Thymus (tissue), 11 donors: ENCODE measurements around the gene AGPAT2. TPM values are rescaled to one million over a fixed set of nuclear protein-coding genes. Genes with fewer than 3 reads are reported as not detected.

Experiments used
- DNase-seq, 9 donors: peaks; one replicate each; pipeline ENCODE4 v3.0.0-alpha.2; 2013; ENCODE audit warnings: low spot score in 9 of 9, low read depth in 6 of 9, missing footprints in 1 of 9
- H3K27ac ChIP-seq, 2 donors: one replicate each; pipeline ENCODE4 v1.5.1; 2013; ENCODE audit warnings: control low read depth in 1 of 2, low read depth in 1 of 2, low read length in 1 of 2, mild to moderate bottlenecking in 1 of 2, moderate library complexity in 1 of 2
- H3K27me3 ChIP-seq, 2 donors: one replicate each; pipeline ENCODE4 v1.5.1; 2013; ENCODE audit warnings: low read length in 1 of 2; ENCODE audit not compliant: control insufficient read depth in 2 of 2, insufficient read depth in 1 of 2
- H3K36me3 ChIP-seq, 2 donors: one replicate each; pipeline ENCODE4 v1.5.1; 2013; ENCODE audit warnings: low read length in 1 of 2, mild to moderate bottlenecking in 1 of 2, moderate library complexity in 1 of 2; ENCODE audit not compliant: control insufficient read depth in 2 of 2, insufficient read depth in 2 of 2
- H3K4me1 ChIP-seq, 2 donors: one replicate each; pipeline ENCODE4 v1.5.1; 2013; ENCODE audit warnings: low read length in 2 of 2; ENCODE audit not compliant: control insufficient read depth in 2 of 2, insufficient read depth in 2 of 2
- H3K4me3 ChIP-seq, 2 donors: one replicate each; pipeline ENCODE4 v1.5.1; 2013; ENCODE audit warnings: low read length in 2 of 2, control low read depth in 1 of 2, mild to moderate bottlenecking in 1 of 2
- H3K9me3 ChIP-seq, 2 donors: one replicate each; pipeline ENCODE4 v1.5.1; 2013; ENCODE audit warnings: low read length in 1 of 2, mild to moderate bottlenecking in 1 of 2; ENCODE audit not compliant: control insufficient read depth in 2 of 2, insufficient read depth in 1 of 2
- WGBS: extraction: QIAGEN DNeasy Blood & Tissue Kit; methylation state at CpG from one replicate; pipeline ENCODE4 v1.1.7; 2013; 5-methylcytosine and 5-hydroxymethylcytosine counted together
- polyA plus RNA-seq: library from polyadenylated mRNA; stranded (reverse); fragments of 200-250 nt; gene quantifications from one replicate; pipeline ENCODE4 v1.2.3, GENCODE V29; 2013
- total RNA-seq: library from RNA; stranded (reverse); fragments of 120-200 nt; gene quantifications from one replicate; pipeline ENCODE4 v1.2.4, GENCODE V29; 2013
- donor health status: healthy.

Gene AGPAT2
- total and polyA plus RNA-seq, 2 donors: 8.2 to 28.8 TPM

- Histone ChIP-seq H3K9me3 (no peaks in the 10 kb centered on the region), H3K4me1 (peaks cover 10 to 98% of the 10 kb centered on the region in 2 donors), H3K36me3 (no peaks in the 10 kb centered on the region), H3K4me3 (no peak overlapping the region), H3K27ac (peak overlapping the region in 1 of 2 donors; percentile 36), H3K27me3 (peaks cover 0 to 41% of the 10 kb centered on the region in 2 donors)
- peak in 1 of 9 donors; percentile 28 for DNase-seq
- WGBS: 76% methylated on average over 13 of the region's 13 CpGs
Measured at GRCh38 chr9:136623842-136624183, 63.4 kb downstream of the AGPAT2 start.

Other genes with a start within 250 kb of the AGPAT2 start
- 3.9 TPM for gene INPP5E, start 247.6 kb downstream of the AGPAT2 start, total RNA-seq
- gene INPP5E, start 247.6 kb downstream of the AGPAT2 start, polyA plus RNA-seq: 17.5 TPM
- 13.6 TPM for gene SEC16A, start 204.4 kb downstream of the AGPAT2 start, total RNA-seq
- gene SEC16A, start 204.4 kb downstream of the AGPAT2 start, polyA plus RNA-seq: 89.7 TPM
- gene NOTCH1, start 141.4 kb downstream of the AGPAT2 start, total RNA-seq: 14.9 TPM
- 15.9 TPM for gene NOTCH1, start 141.4 kb downstream of the AGPAT2 start, polyA plus RNA-seq
- gene EGFL7, start 24.5 kb downstream of the AGPAT2 start, total RNA-seq: 18.1 TPM
- gene EGFL7, start 24.5 kb downstream of the AGPAT2 start, polyA plus RNA-seq: 118 TPM
- 10.1 TPM for gene DIPK1B, start 25.1 kb upstream of the AGPAT2 start, total RNA-seq
- 6.8 TPM for gene DIPK1B, start 25.1 kb upstream of the AGPAT2 start, polyA plus RNA-seq
- gene LCN10, start 55.5 kb upstream of the AGPAT2 start, total RNA-seq: 1.2 TPM
- gene LCN10, start 55.5 kb upstream of the AGPAT2 start, polyA plus RNA-seq: 12.5 TPM
- gene LCN6, start 61.1 kb upstream of the AGPAT2 start, total RNA-seq: not detected
- 7.1 TPM for gene LCN6, start 61.1 kb upstream of the AGPAT2 start, polyA plus RNA-seq
- not detected for gene LCN8, start 70.8 kb upstream of the AGPAT2 start, total RNA-seq
- gene LCN8, start 70.8 kb upstream of the AGPAT2 start, polyA plus RNA-seq: 0.02 TPM
- gene LCN15, start 77.1 kb upstream of the AGPAT2 start, total RNA-seq: 0.05 TPM
- 0.43 TPM for gene LCN15, start 77.1 kb upstream of the AGPAT2 start, polyA plus RNA-seq
- 81.0 TPM for gene TMEM141, start 103.9 kb upstream of the AGPAT2 start, total RNA-seq
- 81.0 TPM for gene TMEM141, start 103.9 kb upstream of the AGPAT2 start, polyA plus RNA-seq
- gene CCDC183, start 108.9 kb upstream of the AGPAT2 start, total RNA-seq: 3.2 TPM
- 5.0 TPM for gene CCDC183, start 108.9 kb upstream of the AGPAT2 start, polyA plus RNA-seq
- 43.4 TPM for gene RABL6, start 120.5 kb upstream of the AGPAT2 start, total RNA-seq
- gene RABL6, start 120.5 kb upstream of the AGPAT2 start, polyA plus RNA-seq: 55.1 TPM
- 0.42 TPM for gene AJM1, start 155.0 kb upstream of the AGPAT2 start, total RNA-seq
- 1.8 TPM for gene AJM1, start 155.0 kb upstream of the AGPAT2 start, polyA plus RNA-seq
- gene PHPT1, start 162.0 kb upstream of the AGPAT2 start, total RNA-seq: 66.5 TPM
- gene PHPT1, start 162.0 kb upstream of the AGPAT2 start, polyA plus RNA-seq: 85.7 TPM
- 1.3 TPM for gene MAMDC4, start 164.9 kb upstream of the AGPAT2 start, total RNA-seq
- gene MAMDC4, start 164.9 kb upstream of the AGPAT2 start, polyA plus RNA-seq: 14.0 TPM
- gene EDF1, start 178.9 kb upstream of the AGPAT2 start, total RNA-seq: 410 TPM
- gene EDF1, start 178.9 kb upstream of the AGPAT2 start, polyA plus RNA-seq: 407 TPM
- 12.8 TPM for gene TRAF2, start 199.1 kb upstream of the AGPAT2 start, total RNA-seq
- gene TRAF2, start 199.1 kb upstream of the AGPAT2 start, polyA plus RNA-seq: 18.8 TPM